ENCODE data around the gene GPRIN3. TPM values are rescaled to one million over a fixed set of nuclear protein-coding genes. Genes with fewer than 3 reads are reported as not detected.

GPRIN3 gene
- total and polyA plus RNA-seq, 2 of the 13 experiments (the other 11 are each of a cell fraction or from before 2014, with no cell fraction given), result not detected

DNA sequence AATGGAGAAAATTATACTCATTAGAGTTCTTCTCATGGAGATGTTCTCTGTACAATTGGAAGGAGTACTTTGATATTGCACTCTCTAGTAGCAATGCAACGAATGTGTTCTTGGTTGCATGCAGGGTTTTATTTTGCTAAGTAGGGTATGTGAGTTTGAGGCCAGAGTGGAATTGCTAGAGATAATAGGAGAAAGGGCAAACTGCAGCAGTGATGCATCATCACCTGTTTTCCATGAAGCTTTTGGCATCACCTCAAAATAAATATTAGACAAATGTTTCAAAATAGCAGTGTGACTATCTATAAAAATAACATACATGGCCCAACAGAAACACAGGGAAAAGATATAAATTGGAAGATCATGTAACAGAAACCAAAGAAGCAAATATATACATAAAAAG is 103.0 kb downstream of the GPRIN3 start:
- WGBS (ENCODE audit: low lambda C conversion rate), result 4% methylated on average over 1 of the region's 1 CpG

More for the DNA sequence above, 103.0 kb downstream of the GPRIN3 start:
- Histone ChIP-seq H3K36me3 (replicated peaks in 1 of 2; ENCODE audit: control insufficient read depth in 1 of 2, insufficient read depth in 2 of 2, low read length in 2 of 2) (no peaks in the 10 kb centered on the region), H2AFZ (ENCODE audit: low read length) (no peak overlapping the region), H3K27me3 (ENCODE audit: control insufficient read depth in 1 of 2, insufficient read depth in 2 of 2, low read length in 2 of 2) (no peaks in the 10 kb centered on the region; a peak in 1 of 5 replicates), H3K4me3 (replicated peaks in 1 of 3; ENCODE audit: insufficient read depth in 1 of 3, low read depth in 2 of 3, low read length in 3 of 3) (no peak overlapping the region), H3K27ac (ENCODE audit: extremely low read length, insufficient read depth, low read length) (no peak overlapping the region), H3K9me3 (ENCODE audit: low read length) (no peaks in the 10 kb centered on the region), H3K4me2 (ENCODE audit: low read depth, low read length) (no peak overlapping the region), H3K9ac (ENCODE audit: insufficient read depth, low read depth, low read length) (no peak overlapping the region), H3K79me2 (ENCODE audit: insufficient read depth, low read length) (no peaks in the 10 kb centered on the region), H4K20me1 (ENCODE audit: insufficient read depth, low read length) (no peaks in the 10 kb centered on the region), H3K4me1 (ENCODE audit: insufficient read depth, low read length) (no peaks in the 10 kb centered on the region)
- in situ Hi-C loops (cut with HindIII; ENCODE audit: extremely low pct_ligation_motif_present, low pct_unique_long_range_greater_than_20kb), result no loop called here
- no peak for DNase-seq (ENCODE audit: low spot score)
- ATAC-seq, result no peak
- BruUV-seq (replicated peaks), result no TSS peak
- no peak for FAIRE-seq
- intact Hi-C loops (cut with micrococcal nuclease; ENCODE audit: unreplicated experiment), result loop anchor here (5.0 kb wide), 1 partner anchor 797 kb away; no protein-coding TSS in a partner anchor
- POLR2A ChIA-PET, result no interaction called here
- TF ChIP-seq, protein P1, sequence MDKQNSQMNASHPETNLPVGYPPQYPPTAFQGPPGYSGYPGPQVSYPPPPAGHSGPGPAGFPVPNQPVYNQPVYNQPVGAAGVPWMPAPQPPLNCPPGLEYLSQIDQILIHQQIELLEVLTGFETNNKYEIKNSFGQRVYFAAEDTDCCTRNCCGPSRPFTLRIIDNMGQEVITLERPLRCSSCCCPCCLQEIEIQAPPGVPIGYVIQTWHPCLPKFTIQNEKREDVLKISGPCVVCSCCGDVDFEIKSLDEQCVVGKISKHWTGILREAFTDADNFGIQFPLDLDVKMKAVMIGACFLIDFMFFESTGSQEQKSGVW (CRISPR knock-in tag; IDR thresholded peaks at IDR 0.05; ENCODE audit: borderline replicate concordance), result no peak
- no peak for TF ChIP-seq ZNF276 (CRISPR knock-in tag; IDR thresholded peaks at IDR 0.05; ENCODE audit: low read depth)
- TF ChIP-seq EEA1 (CRISPR knock-in tag; IDR thresholded peaks at IDR 0.05; ENCODE audit: borderline replicate concordance), result no peak
- TF ChIP-seq, protein P2, sequence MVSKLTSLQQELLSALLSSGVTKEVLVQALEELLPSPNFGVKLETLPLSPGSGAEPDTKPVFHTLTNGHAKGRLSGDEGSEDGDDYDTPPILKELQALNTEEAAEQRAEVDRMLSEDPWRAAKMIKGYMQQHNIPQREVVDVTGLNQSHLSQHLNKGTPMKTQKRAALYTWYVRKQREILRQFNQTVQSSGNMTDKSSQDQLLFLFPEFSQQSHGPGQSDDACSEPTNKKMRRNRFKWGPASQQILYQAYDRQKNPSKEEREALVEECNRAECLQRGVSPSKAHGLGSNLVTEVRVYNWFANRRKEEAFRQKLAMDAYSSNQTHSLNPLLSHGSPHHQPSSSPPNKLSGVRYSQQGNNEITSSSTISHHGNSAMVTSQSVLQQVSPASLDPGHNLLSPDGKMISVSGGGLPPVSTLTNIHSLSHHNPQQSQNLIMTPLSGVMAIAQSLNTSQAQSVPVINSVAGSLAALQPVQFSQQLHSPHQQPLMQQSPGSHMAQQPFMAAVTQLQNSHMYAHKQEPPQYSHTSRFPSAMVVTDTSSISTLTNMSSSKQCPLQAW (CRISPR knock-in tag; IDR thresholded peaks at IDR 0.05), result no peak
- TF ChIP-seq KDM4B (CRISPR knock-in tag; IDR thresholded peaks at IDR 0.05), result no peak
- CTCF ChIA-PET (ENCODE audit: low intra/inter-chr PET ratio, low total read pairs), result no interaction called here

All from HepG2 (cell line).